SK-N-SH (cell line): Measurements from ENCODE around the gene UBASH3B. TPM values are rescaled to one million over a fixed set of nuclear protein-coding genes. Genes with fewer than 3 reads are reported as not detected.
A peak's percentile ranks its signal among the peaks of the same experiment; 100 is the strongest.

Experiments
- CTCF ChIA-PET: fragments of 300-600, 350-600 bp; formaldehyde crosslinking; extraction: SDS; loops from one replicate; lab custom pipeline; 2021; lab: Yijun Ruan, JAX
- POLR2A ChIA-PET: fragments of 350-600 bp; sonication (Branson Sonifier 250); formaldehyde crosslinking; extraction: SDS; loops from one replicate; lab custom pipeline; 2020; ENCODE audit warnings: antibody characterized with exemption, inconsistent platforms; lab: Yijun Ruan, JAX
- DNase-seq: peaks from one replicate; pipeline ENCODE4 v3.0.0; 2012
- H2AFZ ChIP-seq: fragments of 200-600 bp; sonication (generic); 2 replicates; pipeline ENCODE4 v1.8.1; 2016; ENCODE audit warnings: antibody characterized with exemption, mild to moderate bottlenecking, low read depth
- H3F3A ChIP-seq: fragments of 200-600 bp; sonication (generic); replicated peaks from 2 replicates; pipeline ENCODE3; 2016; ENCODE audit warnings: antibody characterized with exemption, mild to moderate bottlenecking; ENCODE audit not compliant: insufficient read depth
- H3K27ac ChIP-seq, 2 experiments: fragments of 200-500 bp in 1 of 2; fragments of 200-600 bp in 1 of 2; sonication (Bioruptor generic) in 1 of 2; sonication (generic), shearing (Covaris generic) in 1 of 2; 2 replicates each; pipeline versions ENCODE4 v1.5.1 to v1.6.1; 2014 to 2016; ENCODE audit warnings: low read depth in 2 of 2, inconsistent platforms in 1 of 2, low read length in 1 of 2, mild to moderate bottlenecking in 1 of 2, mixed read lengths in 1 of 2
- H3K27me3 ChIP-seq: fragments of 200-600 bp; sonication (generic), shearing (Covaris generic); 2 replicates; pipeline ENCODE4 v1.6.1; 2016; ENCODE audit warnings: mixed run types; ENCODE audit not compliant: insufficient read depth
- H3K36me3 ChIP-seq, 2 experiments: fragments of 200-500 bp in 1 of 2; fragments of 200-600 bp in 1 of 2; sonication (Bioruptor generic) in 1 of 2; sonication (generic) in 1 of 2; replicated peaks in 1 of 2; 2 replicates each; pipeline versions ENCODE3 to v1.5.1; 2014 to 2016; ENCODE audit warnings: low read length in 1 of 2, mild to moderate bottlenecking in 1 of 2; ENCODE audit not compliant: insufficient read depth in 2 of 2, control insufficient read depth in 1 of 2
- H3K4me1 ChIP-seq, 2 experiments: fragments of 200-500 bp in 1 of 2; fragments of 200-600 bp in 1 of 2; sonication (Bioruptor generic) in 1 of 2; sonication (generic), shearing (Covaris generic) in 1 of 2; 2 replicates each; pipeline versions ENCODE4 v1.5.1 to v1.6.1; 2014 to 2016; ENCODE audit warnings: low read depth in 1 of 2, low read length in 1 of 2, mixed run types in 1 of 2; ENCODE audit not compliant: insufficient read depth in 2 of 2, control insufficient read depth in 1 of 2
- H3K4me2 ChIP-seq: fragments of 200-600 bp; sonication (generic), shearing (Covaris generic); 2 replicates; pipeline ENCODE4 v1.6.1; 2017; ENCODE audit warnings: mixed run types
- H3K4me3 ChIP-seq, 2 experiments: fragments of 200-500 bp in 1 of 2; fragments of 200-600 bp in 1 of 2; sonication (Bioruptor generic) in 1 of 2; sonication (generic), shearing (Covaris generic) in 1 of 2; 2 replicates each; pipeline versions ENCODE4 v1.5.1 to v1.8.1; 2014 to 2016; ENCODE audit warnings: low read depth in 2 of 2, inconsistent platforms in 1 of 2, low read length in 1 of 2, mild to moderate bottlenecking in 1 of 2, mixed read lengths in 1 of 2, moderate library complexity in 1 of 2
- H3K79me2 ChIP-seq: fragments of 200-600 bp; sonication (generic); 2 replicates; pipeline ENCODE4 v1.8.1; 2017; ENCODE audit warnings: mild to moderate bottlenecking; ENCODE audit not compliant: insufficient read depth
- H3K9ac ChIP-seq: fragments of 200-600 bp; sonication (generic); 2 replicates; pipeline ENCODE4 v1.6.1; 2017; ENCODE audit warnings: mixed run types
- H3K9me2 ChIP-seq: fragments of 200-600 bp; sonication (generic); 2 replicates; pipeline ENCODE4 v1.6.1; 2017; ENCODE audit warnings: mixed run types
- H3K9me3 ChIP-seq: fragments of 200-600 bp; sonication (generic); 2 replicates; pipeline ENCODE4 v1.6.1; 2017; ENCODE audit warnings: mixed run types, mild to moderate bottlenecking, moderate library complexity
- H4K20me1 ChIP-seq: fragments of 200-600 bp; sonication (generic); 2 replicates; pipeline ENCODE4 v1.6.1; 2017; ENCODE audit warnings: mild to moderate bottlenecking, mixed run types; ENCODE audit not compliant: insufficient read depth
- ELF1 ChIP-seq: IDR thresholded peaks from 2 replicates; pipeline ENCODE4 v1.4.0; 2012
- EP300 ChIP-seq, 2 experiments: IDR thresholded peaks; 2 replicates each; pipeline versions ENCODE4 v1.4.0 to v1.6.1; 2012; ENCODE audit warnings: borderline replicate concordance in 1 of 2, low read depth in 1 of 2, low read length in 1 of 2
- EZH2phosphoT487 ChIP-seq: fragments of 200-600 bp; sonication (generic); IDR thresholded peaks from 2 replicates; pipeline ENCODE4 v1.6.1; 2017; ENCODE audit warnings: low read depth, mixed run types, mild to moderate bottlenecking, antibody characterized with exemption, moderate library complexity, borderline replicate concordance
- FOSL2 ChIP-seq: IDR thresholded peaks from 2 replicates; pipeline ENCODE4 v1.4.0; 2012; ENCODE audit warnings: low read depth, mild to moderate bottlenecking, moderate library complexity, borderline replicate concordance
- GABPA ChIP-seq: IDR thresholded peaks from 2 replicates; pipeline ENCODE4 v1.4.0; 2012; ENCODE audit warnings: low read depth, mild to moderate bottlenecking
- GATA2 ChIP-seq: sonication (generic); formaldehyde crosslinking; IDR thresholded peaks from 2 replicates; pipeline ENCODE4 v1.5.0; 2020; ENCODE audit warnings: mild to moderate bottlenecking, missing genetic modification reagents
- IRF3 ChIP-seq: fragments of 150-350 bp; IDR thresholded peaks from 2 replicates; pipeline ENCODE4 v1.6.1; 2016; ENCODE audit warnings: mild to moderate bottlenecking, low read depth, low read length
- JUND ChIP-seq: IDR thresholded peaks from 2 replicates; pipeline ENCODE4 v1.4.0; 2012
- MAX ChIP-seq: IDR thresholded peaks from 2 replicates; pipeline ENCODE4 v1.4.0; 2012; ENCODE audit warnings: low read depth
- MXI1 ChIP-seq: IDR thresholded peaks from 2 replicates; pipeline ENCODE4 v1.6.1; 2012; ENCODE audit warnings: mild to moderate bottlenecking, low read depth, low read length, improper control_type of control experiment
- NFIC ChIP-seq: IDR thresholded peaks from 2 replicates; pipeline ENCODE4 v1.4.0; 2012; ENCODE audit warnings: borderline replicate concordance
- PBX3 ChIP-seq: IDR thresholded peaks from 2 replicates; pipeline ENCODE4; 2012
- POLR2AphosphoS5 ChIP-seq: IDR thresholded peaks from 2 replicates; pipeline ENCODE4 v1.6.1; 2012; ENCODE audit warnings: low read depth, low read length
- RAD21 ChIP-seq: IDR thresholded peaks from 2 replicates; pipeline ENCODE4 v1.6.1; 2012; ENCODE audit warnings: mild to moderate bottlenecking, low read length
- RXRA ChIP-seq: IDR thresholded peaks from 2 replicates; pipeline ENCODE4 v1.4.0; 2012; ENCODE audit warnings: low read depth, mild to moderate bottlenecking, borderline replicate concordance
- SIN3A ChIP-seq: IDR thresholded peaks from 2 replicates; pipeline ENCODE4 v1.6.1; 2012; ENCODE audit warnings: low read depth, mild to moderate bottlenecking, low read length, moderate library complexity, borderline replicate concordance
- TCF12 ChIP-seq: IDR thresholded peaks from 2 replicates; pipeline ENCODE4 v1.4.0; 2012
- TEAD4 ChIP-seq: IDR thresholded peaks from 2 replicates; pipeline ENCODE4 v1.4.0; 2012; ENCODE audit warnings: mild to moderate bottlenecking, borderline replicate concordance; ENCODE audit not compliant: insufficient read depth
- YY1 ChIP-seq: IDR thresholded peaks from 2 replicates; pipeline ENCODE4 v1.4.0; 2012; ENCODE audit warnings: low read depth, mild to moderate bottlenecking
- WGBS: methylation state at CpG from one replicate; pipeline ENCODE4 v1.1.6; 2017; ENCODE audit warnings: low lambda C conversion rate; 5-methylcytosine and 5-hydroxymethylcytosine counted together
- polyA plus RNA-seq, 3 experiments: library from polyadenylated mRNA; depleted of rRNA; stranded (reverse); fragments of >200 nt; gene quantifications; 2 replicates each; pipeline ENCODE4 v1.2.3, GENCODE V29; 2012

UBASH3B gene
- polyA plus RNA-seq, 1 of the 3 experiments (the other 2 are of a cell fraction) = 10.4 TPM

- WGBS = 40% methylated on average over 5 of the region's 5 CpGs
- POLR2A ChIA-PET = no interaction called here
- no peak for DNase-seq
- peaks cover 0 to 3% of the 10 kb centered on the region in 2 experiments for H3K36me3 ChIP-seq
- peaks cover 30% of the 10 kb centered on the region for H3K79me2 ChIP-seq
- CTCF ChIA-PET = interaction anchor here (1.8 kb wide), 1 partner anchor 32 kb away, joined by 7 read pairs; no protein-coding TSS in a partner anchor
- peak overlapping the region in 1 of 2 experiments; percentile 61; a peak in 2 of 4 replicates for H3K27ac ChIP-seq
- no peak overlapping the region for H3K4me3 ChIP-seq
- H3K27me3 ChIP-seq = no peaks in the 10 kb centered on the region
- H4K20me1 ChIP-seq = no peaks in the 10 kb centered on the region; the same call in 1 of the 2 replicates
- H3K9me3 ChIP-seq = no peaks in the 10 kb centered on the region
- H3K4me2 ChIP-seq = peak overlapping the region; percentile 36
- 0 out of 2 replicates have a peak, but pooled peaks have one; percentile 29 for TF ChIP-seq SIN3A
- peak; percentile 80 for TF ChIP-seq TCF12
- no peak for TF ChIP-seq YY1
- TF ChIP-seq TEAD4 = peak; percentile 90
- peak; percentile 53; the same call in 1 of the 2 replicates for TF ChIP-seq FOSL2
- no peak; the same call in 1 of the 2 replicates for TF ChIP-seq RXRA
- TF ChIP-seq JUND = peak; percentile 68; the same call in 1 of the 2 replicates
- TF ChIP-seq GATA2 (CRISPR knock-in tag) = no peak
- peak; percentile 90 for TF ChIP-seq PBX3
- peak; percentile 48; the same call in 1 of the 2 replicates for TF ChIP-seq POLR2AphosphoS5
- no peak for TF ChIP-seq EZH2phosphoT487
- no peak for TF ChIP-seq GABPA
- TF ChIP-seq EP300 (IDR thresholded peaks at IDR 0.05; ENCODE audit: borderline replicate concordance in 1 of 2, low read depth in 1 of 2, low read length in 1 of 2) = peak in 1 of 2 experiments; percentile 83; a peak in 1 of 4 replicates
- TF ChIP-seq IRF3 = 0 out of 2 replicates have a peak, but pooled peaks have one; percentile 1
- TF ChIP-seq ELF1 = no peak
- no peak for TF ChIP-seq MXI1
- TF ChIP-seq NFIC = peak; percentile 72
- peak; percentile 36; the same call in 1 of the 2 replicates for TF ChIP-seq MAX
- TF ChIP-seq RAD21 = no peak
- TF ChIP-seq, all 33 proteins: peak for 11
- Histone ChIP-seq H2AFZ (no peak overlapping the region), H3K4me1 (peaks cover 13 to 15% of the 10 kb centered on the region in 2 experiments; a peak in 3 of 4 replicates), H3K9ac (no peak overlapping the region), H3F3A (peaks cover 14% of the 10 kb centered on the region), H3K9me2 (no peaks in the 10 kb centered on the region)
Observed at GRCh38 chr11:122749005-122749687, 93.6 kb downstream of the UBASH3B start.
